Kasumi-1 (cell line): Measurements from ENCODE around the gene LITAF.

Experiments used
- DNase-seq, 2 experiments: peaks; one replicate each; lab custom pipeline; 2025; lab: John Stamatoyannopoulos, UW

LITAF gene

GRCh38 chr16:11550791-11551498 is 35.8 kb downstream of the LITAF start:
- DNase-seq = no peak

- DNase-seq = no peak
Observed at GRCh38 chr16:11547118-11547916, 39.4 kb downstream of the LITAF start.

GRCh38 chr16:11546608-11547061 is 40.1 kb downstream of the LITAF start:
- DNase-seq = no peak

GRCh38 chr16:11543661-11544393 is 42.9 kb downstream of the LITAF start:
- DNase-seq = no peak

- no peak for DNase-seq
Observed at GRCh38 chr16:11542069-11542744, 44.5 kb downstream of the LITAF start.

GRCh38 chr16:11539641-11540050 is 47.1 kb downstream of the LITAF start:
- no peak for DNase-seq

- no peak for DNase-seq
Observed at GRCh38 chr16:11538880-11539279, 47.8 kb downstream of the LITAF start.

GRCh38 chr16:11536104-11536866 is 50.4 kb downstream of the LITAF start:
- no peak for DNase-seq

- no peak for DNase-seq
Observed at GRCh38 chr16:11535494-11535893, 51.2 kb downstream of the LITAF start.

- no peak for DNase-seq
Observed at GRCh38 chr16:11534262-11534661, 52.5 kb downstream of the LITAF start.

- no peak for DNase-seq
Observed at GRCh38 chr16:11533588-11533987, 53.1 kb downstream of the LITAF start.

GRCh38 chr16:11530171-11530940 is 56.4 kb downstream of the LITAF start:
- DNase-seq = no peak

- DNase-seq = no peak
Observed at GRCh38 chr16:11529285-11529684, 57.4 kb downstream of the LITAF start.

GRCh38 chr16:11528053-11528452 is 58.7 kb downstream of the LITAF start:
- DNase-seq = no peak

GRCh38 chr16:11526655-11527350 is 59.9 kb downstream of the LITAF start:
- DNase-seq = no peak

GRCh38 chr16:11524098-11524760 is 62.5 kb downstream of the LITAF start:
- no peak for DNase-seq

- DNase-seq = no peak
Observed at GRCh38 chr16:11521055-11521454, 65.7 kb downstream of the LITAF start.

- no peak for DNase-seq
Observed at GRCh38 chr16:11520442-11520841, 66.3 kb downstream of the LITAF start.

GRCh38 chr16:11517961-11518360 is 68.8 kb downstream of the LITAF start:
- no peak for DNase-seq
